ENCODE measurements around the gene ABR.

- TF ChIP-seq CTCF (IDR thresholded peaks at IDR 0.05; ENCODE audit: insufficient read depth, low read depth, low read length) = no peak
- TF ChIP-seq EZH2 (IDR thresholded peaks at IDR 0.05; ENCODE audit: insufficient read depth, low read length) = no peak
Measured at GRCh38 chr17:1144162-1144561, 35.6 kb downstream of the ABR start.

All from astrocyte (in vitro differentiated cells and primary cell).